Choroid plexus epithelial cell (primary cell): Measurements from ENCODE around the gene ARCN1.

ENCODE experiments used
- DNase-seq: peaks from one replicate; pipeline ENCODE4 v3.0.0-alpha.2; 2010; ENCODE audit warnings: low read depth
- H3K4me3 ChIP-seq: 2 replicates; pipeline ENCODE4 v1.5.1; 2011; ENCODE audit warnings: low read depth, mild to moderate bottlenecking, control low read depth, low read length, moderate library complexity
- CTCF ChIP-seq: conservative IDR thresholded peaks from 2 replicates; pipeline ENCODE4 v1.5.1; 2011; ENCODE audit warnings: low read depth, mild to moderate bottlenecking, control low read depth, inconsistent platforms, low read length, moderate library complexity

Gene ARCN1

GRCh38 chr11:118639899-118640298 is 67.7 kb downstream of the ARCN1 start:
- no peak for TF ChIP-seq CTCF
- no peak overlapping the region for H3K4me3 ChIP-seq
- no peak for DNase-seq

GRCh38 chr11:118640332-118641154 is 68.3 kb downstream of the ARCN1 start:
- no peak for TF ChIP-seq CTCF
- no peak overlapping the region for H3K4me3 ChIP-seq
- no peak for DNase-seq

DNA sequence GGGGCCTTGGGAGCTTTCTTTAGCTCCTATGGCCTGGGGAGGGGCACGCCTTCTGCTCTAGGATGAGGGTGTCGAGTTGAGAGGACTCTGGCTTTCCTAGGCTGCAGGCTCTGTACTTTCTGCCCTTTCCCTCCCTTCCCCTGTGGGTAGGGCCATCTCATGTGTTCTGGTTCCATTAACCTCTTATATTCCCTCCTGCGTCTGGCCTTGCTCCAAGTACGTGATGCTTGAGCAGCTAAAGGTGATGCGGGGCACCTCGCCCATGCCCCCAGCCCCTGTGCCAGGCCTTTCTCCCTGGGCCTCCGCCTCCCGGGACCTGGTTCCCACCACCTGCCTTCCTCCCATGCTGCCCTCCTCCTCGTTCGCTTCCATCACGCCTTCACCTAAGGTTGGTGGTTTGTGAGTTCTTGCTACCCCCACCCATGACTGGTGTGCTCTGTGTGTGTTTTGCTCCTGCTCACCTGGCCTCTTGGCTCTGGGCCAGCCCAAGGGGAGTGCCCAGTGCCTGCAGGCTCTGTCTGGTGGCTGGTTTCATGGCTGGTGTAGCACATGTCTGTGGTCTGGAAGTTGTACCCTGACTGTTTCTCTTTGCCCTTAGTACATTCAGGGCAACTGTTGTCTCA is 69.3 kb downstream of the ARCN1 start:
- H3K4me3 ChIP-seq: no peak overlapping the region

DNA sequence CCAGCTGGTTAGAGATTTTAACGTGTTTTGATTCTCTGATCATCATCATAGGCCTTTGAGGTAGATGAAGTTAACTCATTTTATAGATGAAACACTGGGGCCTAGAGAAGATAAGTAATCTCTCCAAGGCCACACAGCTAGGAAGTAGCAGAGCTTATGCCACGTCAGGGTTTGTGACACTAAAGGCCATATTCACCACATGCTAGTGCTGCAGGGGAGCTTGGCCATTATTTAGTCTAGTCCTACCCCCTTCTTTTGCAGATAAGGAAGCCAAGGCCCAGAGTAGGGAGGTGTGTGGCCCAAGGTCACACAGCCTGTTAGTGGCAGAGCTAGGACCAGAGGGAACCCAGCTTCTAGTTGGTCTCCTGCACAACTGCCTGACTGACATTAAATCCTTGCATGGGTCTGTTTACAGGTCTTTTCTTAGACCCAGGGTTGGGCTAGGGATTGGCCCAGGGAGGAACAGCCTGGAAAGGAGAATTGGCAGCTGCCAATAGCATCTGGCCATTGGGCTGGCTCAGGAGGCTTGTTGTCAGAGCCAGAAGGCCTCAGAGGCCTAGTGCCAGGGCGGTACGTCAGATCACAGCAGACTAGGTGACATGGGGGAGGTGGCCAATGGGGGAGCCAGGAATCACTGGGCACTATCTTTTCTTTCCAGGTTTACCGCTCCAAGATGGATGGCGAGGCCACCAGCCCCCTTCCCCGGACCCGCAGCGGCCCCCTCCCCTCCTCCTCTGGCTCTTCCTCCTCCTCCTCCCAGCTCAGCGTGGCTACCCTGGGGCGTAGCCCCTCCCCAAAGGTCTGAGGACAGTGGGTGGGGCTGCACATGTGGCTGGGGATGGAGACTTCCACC is 71.2 kb downstream of the ARCN1 start:
- no peak overlapping the region for H3K4me3 ChIP-seq
- TF ChIP-seq CTCF: no peak
- no peak for DNase-seq

More for the DNA sequence above, 69.3 kb downstream of the ARCN1 start:
- TF ChIP-seq CTCF: no peak
- no peak for DNase-seq

GRCh38 chr11:118643995-118644345 is 71.8 kb downstream of the ARCN1 start:
- no peak for TF ChIP-seq CTCF
- DNase-seq: no peak

DNA sequence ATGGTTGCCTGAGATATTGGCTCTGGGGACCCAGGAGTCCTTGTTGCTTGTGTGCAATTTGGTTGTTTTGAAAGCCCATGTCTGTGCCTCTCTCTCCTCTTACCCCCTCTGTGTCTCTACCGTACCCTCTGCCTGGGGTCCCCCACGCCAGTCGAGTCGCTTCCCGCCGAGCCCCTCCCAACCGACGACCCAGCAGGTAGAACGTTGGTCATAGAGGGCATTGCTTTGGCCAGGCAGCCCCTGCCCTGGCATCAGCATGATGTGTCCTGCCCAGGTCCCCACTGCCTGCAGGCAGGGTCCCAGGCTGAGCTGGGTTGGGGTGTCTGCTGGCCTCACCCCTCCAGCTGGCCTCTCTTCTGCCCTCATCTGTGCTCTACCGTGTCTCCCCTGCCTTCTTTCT is 72.3 kb downstream of the ARCN1 start:
- no peak overlapping the region for H3K4me3 ChIP-seq
- TF ChIP-seq CTCF: no peak
- DNase-seq: no peak

More at GRCh38 chr11:118643995-118644345, 71.8 kb downstream of the ARCN1 start:
- H3K4me3 ChIP-seq: no peak overlapping the region
